GM12892 (cell line): Measurements from ENCODE around the gene ACTN1.

ENCODE experiments used
- POLR2A ChIP-seq: IDR thresholded peaks from 2 replicates; pipeline ENCODE4 v1.6.1; 2011; ENCODE audit warnings: low read depth, low read length, control low read depth
- POLR2AphosphoS5 ChIP-seq: IDR thresholded peaks from 2 replicates; pipeline ENCODE4 v1.6.1; 2011; ENCODE audit warnings: low read depth, low read length, control low read depth

GRCh38 chr14:68911594-68912227 lies 67.4 kb downstream of the ACTN1 start:
- no peak for TF ChIP-seq POLR2A
- no peak for TF ChIP-seq POLR2AphosphoS5
